Activated T-cell treated with anti-CD3 and anti-CD28 coated beads, Interleukin-2, amount 50 U/mL, for 72 hours (primary cell): ENCODE results near the gene CRB1. TPM values are rescaled to one million over a fixed set of nuclear protein-coding genes. Genes with fewer than 3 reads are reported as not detected.

ENCODE experiments used
- ATAC-seq, 2 donors: fragments of 150-1000 bp; cut with Tn5 transposase; replicated peaks in 1 of 2; 2 replicates each; pipeline ENCODE4 v1.10.0; 2021; ENCODE audit warnings: moderate library complexity in 2 of 2, mild to moderate bottlenecking in 1 of 2
- DNase-seq, 2 donors: peaks; one replicate each; pipeline ENCODE4 v3.0.0; 2021 to 2022; ENCODE audit warnings: mixed read lengths in 1 of 2
- H3K27ac Mint-ChIP-seq: one replicate; pipeline ENCODE4 v1.8.0; 2022; ENCODE audit warnings: mild to moderate bottlenecking, moderate library complexity, mixed read lengths
- H3K27me3 Mint-ChIP-seq: one replicate; pipeline ENCODE4 v1.8.0; 2022; ENCODE audit warnings: low read depth, mixed read lengths
- H3K36me3 Mint-ChIP-seq, 2 donors: one replicate each; pipeline ENCODE4 v1.8.0; 2022; ENCODE audit warnings: mixed read lengths in 2 of 2, mild to moderate bottlenecking in 1 of 2; ENCODE audit not compliant: insufficient read depth in 2 of 2
- H3K4me1 Mint-ChIP-seq: one replicate; pipeline ENCODE4 v1.8.0; 2022; ENCODE audit warnings: low read depth, mixed read lengths
- H3K4me3 Mint-ChIP-seq, 2 donors: one replicate each; pipeline ENCODE4 v1.8.0; 2022; ENCODE audit warnings: mild to moderate bottlenecking in 2 of 2, mixed read lengths in 2 of 2, moderate library complexity in 2 of 2
- H3K9me3 Mint-ChIP-seq, 2 donors: one replicate each; pipeline ENCODE4 v1.8.0; 2022; ENCODE audit warnings: mixed read lengths in 2 of 2
- total RNA-seq, 2 donors: library from RNA; stranded (reverse); gene quantifications; one replicate each; pipeline ENCODE4 v1.2.3, GENCODE V29; 2022

CRB1 gene
- total RNA-seq, 2 donors from 2014 or later: 0.48 TPM; not detected in 1

DNA sequence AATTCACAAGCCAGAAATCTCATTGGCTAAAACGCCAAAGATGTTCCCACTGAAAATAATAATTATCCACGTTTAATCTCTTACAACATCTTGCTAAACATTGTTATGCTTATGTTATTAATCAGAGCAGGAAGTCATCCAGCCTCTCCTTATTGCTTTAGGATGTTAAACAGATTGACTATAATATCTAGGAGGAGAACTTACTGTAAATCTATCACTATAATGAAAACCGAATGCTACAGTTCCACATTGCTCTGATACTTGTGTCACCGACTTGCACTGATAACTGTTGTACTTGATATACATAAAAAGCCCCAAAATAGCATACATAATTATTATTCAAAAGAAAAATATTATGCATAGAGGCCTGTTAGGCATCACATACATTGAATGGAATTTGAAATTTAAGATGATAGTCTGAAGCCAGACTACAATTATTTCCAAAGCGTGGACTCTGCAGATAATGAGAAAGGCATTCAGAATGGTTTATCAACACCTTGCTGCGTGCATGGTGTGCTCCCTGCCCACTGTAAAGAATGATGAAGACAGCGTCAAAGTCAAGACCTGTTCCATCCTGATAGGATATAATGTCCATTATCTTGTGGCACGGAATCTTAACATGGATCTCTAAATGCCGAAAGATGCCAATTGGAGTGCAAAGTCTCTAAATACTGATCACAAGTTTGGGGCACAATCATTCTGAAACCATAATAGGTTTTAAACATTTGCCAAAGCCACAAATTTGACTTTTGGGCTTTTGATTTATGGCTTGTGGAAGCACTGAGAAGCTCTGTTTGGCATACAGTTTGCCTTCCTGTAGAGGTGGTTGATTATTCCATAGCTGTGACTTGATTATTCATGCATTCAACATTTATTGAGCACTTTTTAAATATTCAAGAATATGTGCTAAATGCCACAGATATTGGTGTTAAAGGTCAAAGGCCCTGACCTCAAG lies 71.3 kb downstream of the CRB1 start:
- no peak for DNase-seq
- ATAC-seq: no peak
- Mint-ChIP-seq H3K9me3 (peaks cover 0 to 2% of the 10 kb centered on the region in 2 donors), H3K27me3 (no peaks in the 10 kb centered on the region), H3K36me3 (no peaks in the 10 kb centered on the region), H3K4me1 (no peaks in the 10 kb centered on the region), H3K4me3 (no peak overlapping the region), H3K27ac (no peak overlapping the region)

DNA sequence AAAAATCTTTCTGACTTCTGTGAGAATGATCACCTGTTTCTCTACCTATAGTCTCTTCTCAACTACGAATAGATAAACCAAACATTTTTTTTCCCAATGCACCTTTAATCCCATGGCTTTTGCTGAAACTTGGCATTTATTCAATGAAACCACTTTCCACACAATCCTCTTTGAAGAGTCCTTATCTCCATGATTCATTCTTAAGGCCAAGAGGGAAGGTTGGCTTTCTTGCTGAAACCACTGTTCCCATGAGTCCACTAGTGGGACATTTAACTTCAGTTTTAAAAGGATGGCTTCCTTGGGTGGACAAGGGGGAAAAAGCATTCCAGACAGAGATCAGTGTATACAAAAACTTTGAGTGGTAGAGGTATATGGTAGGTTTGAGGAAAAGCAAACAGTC lies 73.6 kb downstream of the CRB1 start:
- H3K27ac Mint-ChIP-seq: no peak overlapping the region
- no peak overlapping the region for H3K4me3 Mint-ChIP-seq
- DNase-seq (no peak), ATAC-seq (no peak)
- H3K27me3 Mint-ChIP-seq: no peaks in the 10 kb centered on the region
- H3K4me1 Mint-ChIP-seq: no peaks in the 10 kb centered on the region
- no peaks in the 10 kb centered on the region for H3K36me3 Mint-ChIP-seq
- peaks cover 0 to 2% of the 10 kb centered on the region in 2 donors for H3K9me3 Mint-ChIP-seq

DNA sequence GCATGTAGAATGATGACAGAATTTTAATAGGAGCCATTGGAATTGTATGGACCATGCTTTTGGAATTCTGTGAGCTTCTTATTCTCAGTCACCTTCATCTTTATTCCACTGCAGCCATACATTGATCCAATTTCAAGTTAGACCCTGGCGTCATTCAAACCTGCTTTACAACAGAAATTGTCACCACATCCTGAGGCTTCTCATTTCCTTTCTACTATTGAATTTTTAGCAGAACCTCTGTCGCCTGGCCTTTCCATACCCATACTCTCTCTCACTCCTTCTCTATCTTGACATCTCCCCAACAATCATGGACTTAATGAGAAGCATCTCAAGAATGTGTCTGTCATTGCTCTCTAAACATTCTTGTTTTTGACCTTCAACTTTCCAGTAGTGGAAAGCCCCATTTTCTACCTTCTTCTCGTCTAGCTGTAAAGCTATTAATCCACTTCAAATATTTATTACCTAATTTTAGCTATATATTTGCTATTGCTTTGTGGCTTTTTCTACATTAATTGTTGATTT lies 74.1 kb downstream of the CRB1 start:
- Mint-ChIP-seq H3K27ac (no peak overlapping the region), H3K4me3 (no peak overlapping the region), H3K27me3 (no peaks in the 10 kb centered on the region), H3K4me1 (no peaks in the 10 kb centered on the region), H3K36me3 (no peaks in the 10 kb centered on the region), H3K9me3 (peaks cover 0 to 2% of the 10 kb centered on the region in 2 donors)
- ATAC-seq (no peak), DNase-seq (no peak)

DNA sequence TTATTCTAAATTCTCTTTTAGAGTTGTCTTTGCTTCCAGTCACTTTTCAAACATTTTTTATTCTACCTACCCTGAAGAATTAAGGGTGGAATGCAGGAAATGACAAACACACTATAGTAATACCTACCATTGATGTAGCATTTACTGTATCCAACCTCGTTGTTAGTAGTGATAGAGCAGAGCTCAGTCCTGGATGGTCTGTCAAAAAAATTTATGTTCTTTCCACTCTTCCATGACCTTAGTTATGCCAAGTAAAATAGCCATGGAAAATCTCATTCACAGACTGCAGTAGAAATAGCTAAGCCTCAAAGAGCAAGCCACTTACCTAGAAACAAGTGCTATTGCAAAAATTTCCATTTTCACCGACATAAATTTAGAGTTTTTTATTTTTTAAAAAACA lies 74.6 kb downstream of the CRB1 start:
- Mint-ChIP-seq H3K36me3 (no peaks in the 10 kb centered on the region), H3K4me1 (no peaks in the 10 kb centered on the region), H3K27me3 (no peaks in the 10 kb centered on the region), H3K9me3 (peaks cover 0 to 2% of the 10 kb centered on the region in 2 donors), H3K4me3 (no peak overlapping the region), H3K27ac (no peak overlapping the region)
- no peak for ATAC-seq
- no peak for DNase-seq

DNA sequence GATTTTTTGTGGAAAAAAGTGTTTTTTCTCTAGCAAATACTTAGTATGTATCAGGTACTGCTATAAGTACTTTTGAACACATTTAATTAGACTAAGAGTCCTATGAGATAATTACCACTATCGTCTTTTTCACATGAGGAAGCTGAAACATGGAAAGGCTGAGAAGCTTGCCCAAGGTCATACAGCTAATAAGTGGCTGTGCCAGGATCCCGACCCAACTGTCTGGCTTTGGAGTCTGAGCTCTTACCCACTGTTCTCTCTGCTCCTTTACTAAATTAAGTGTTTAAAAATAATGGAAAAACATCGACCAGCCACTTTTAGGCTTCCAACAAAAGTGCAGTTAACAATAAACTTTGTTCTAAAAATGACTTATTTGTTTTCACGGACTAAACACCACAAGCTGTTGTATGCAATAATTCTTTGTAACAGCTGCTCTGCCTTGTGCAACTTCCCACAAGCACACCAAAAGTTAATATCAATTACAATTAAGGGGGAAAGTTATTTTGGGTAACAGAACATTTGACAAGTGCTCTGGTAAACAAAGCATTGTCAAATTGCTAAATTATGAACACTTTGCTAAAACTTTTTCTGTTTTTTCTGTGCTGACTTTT lies 75.7 kb downstream of the CRB1 start:
- Mint-ChIP-seq H3K4me3 (no peak overlapping the region), H3K36me3 (no peaks in the 10 kb centered on the region), H3K4me1 (no peaks in the 10 kb centered on the region), H3K27me3 (no peaks in the 10 kb centered on the region), H3K27ac (no peak overlapping the region), H3K9me3 (peaks cover 0 to 2% of the 10 kb centered on the region in 2 donors)
- no peak for ATAC-seq
- DNase-seq: no peak

DNA sequence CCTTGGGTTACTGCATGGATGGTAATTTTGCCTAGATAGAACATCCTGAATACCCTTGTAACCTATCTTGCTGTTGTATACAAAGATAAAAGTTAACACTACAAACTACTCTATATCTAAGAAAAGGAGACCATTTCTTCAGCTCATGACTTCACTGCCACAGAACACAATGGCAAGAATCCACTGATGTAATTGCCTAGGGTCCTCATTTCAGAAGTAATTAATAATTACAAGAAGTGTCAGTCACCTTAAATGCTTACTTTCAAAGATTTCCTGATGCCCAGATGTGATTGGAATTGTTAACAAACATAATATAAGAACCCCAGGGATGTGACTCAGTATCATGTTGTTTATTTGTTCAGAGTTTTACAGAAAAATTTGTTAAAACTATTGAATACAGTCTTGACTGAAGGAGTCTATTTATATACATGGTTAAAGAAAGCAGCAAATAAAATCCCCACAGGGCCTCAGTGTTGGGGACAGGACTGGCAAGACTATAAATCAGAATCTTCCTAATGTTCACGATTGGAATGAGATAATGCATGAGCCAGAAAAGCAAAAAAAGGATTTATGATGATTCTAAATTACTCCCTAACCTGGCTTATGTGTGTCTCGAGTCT lies 83.9 kb downstream of the CRB1 start:
- no peak overlapping the region for H3K27ac Mint-ChIP-seq
- H3K27me3 Mint-ChIP-seq: no peaks in the 10 kb centered on the region
- no peaks in the 10 kb centered on the region for H3K4me1 Mint-ChIP-seq
- no peaks in the 10 kb centered on the region for H3K36me3 Mint-ChIP-seq
- no peaks in the 10 kb centered on the region for H3K9me3 Mint-ChIP-seq
- ATAC-seq (no peak), DNase-seq (no peak)
- H3K4me3 Mint-ChIP-seq: no peak overlapping the region

DNA sequence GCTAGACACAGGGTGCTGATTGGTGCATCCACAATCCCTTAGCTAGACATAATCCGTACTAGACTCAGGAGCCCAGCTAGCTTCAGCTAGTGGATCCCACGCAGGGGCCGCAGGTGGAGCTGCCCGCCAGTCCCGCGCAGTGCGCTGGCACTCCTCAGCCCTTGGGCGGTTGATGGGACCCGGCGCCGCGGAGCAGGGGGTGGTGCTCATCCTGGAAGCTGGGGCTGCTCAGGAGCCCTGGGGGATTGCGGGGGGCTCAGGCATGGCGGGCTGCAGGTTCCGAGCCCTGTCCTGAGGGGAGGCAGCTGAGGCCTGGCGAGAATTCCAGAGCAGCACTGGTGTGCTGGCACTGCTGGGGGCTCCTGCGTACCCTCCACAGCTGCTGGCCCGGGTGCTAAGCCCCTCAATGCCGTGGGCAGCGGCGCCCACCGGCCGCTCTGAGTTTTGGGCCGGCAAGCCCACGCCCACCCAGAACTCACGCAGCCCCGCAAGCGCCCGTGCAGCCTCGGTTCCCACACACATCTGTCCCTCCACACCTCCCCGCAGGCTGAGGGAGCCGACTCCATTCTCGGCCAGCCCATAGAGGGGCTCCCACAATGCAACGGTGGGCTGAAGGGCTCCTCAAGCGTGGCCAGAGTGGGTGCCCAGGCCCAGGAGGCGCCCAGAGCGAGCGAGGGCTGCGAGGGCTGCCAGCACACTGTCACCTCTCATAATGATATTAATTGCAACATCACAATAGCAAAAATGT lies 87.4 kb downstream of the CRB1 start:
- Mint-ChIP-seq H3K27ac (no peak overlapping the region), H3K9me3 (no peaks in the 10 kb centered on the region), H3K4me1 (no peaks in the 10 kb centered on the region), H3K36me3 (no peaks in the 10 kb centered on the region), H3K27me3 (no peaks in the 10 kb centered on the region), H3K4me3 (no peak overlapping the region)
- no peak for DNase-seq
- no peak for ATAC-seq

DNA sequence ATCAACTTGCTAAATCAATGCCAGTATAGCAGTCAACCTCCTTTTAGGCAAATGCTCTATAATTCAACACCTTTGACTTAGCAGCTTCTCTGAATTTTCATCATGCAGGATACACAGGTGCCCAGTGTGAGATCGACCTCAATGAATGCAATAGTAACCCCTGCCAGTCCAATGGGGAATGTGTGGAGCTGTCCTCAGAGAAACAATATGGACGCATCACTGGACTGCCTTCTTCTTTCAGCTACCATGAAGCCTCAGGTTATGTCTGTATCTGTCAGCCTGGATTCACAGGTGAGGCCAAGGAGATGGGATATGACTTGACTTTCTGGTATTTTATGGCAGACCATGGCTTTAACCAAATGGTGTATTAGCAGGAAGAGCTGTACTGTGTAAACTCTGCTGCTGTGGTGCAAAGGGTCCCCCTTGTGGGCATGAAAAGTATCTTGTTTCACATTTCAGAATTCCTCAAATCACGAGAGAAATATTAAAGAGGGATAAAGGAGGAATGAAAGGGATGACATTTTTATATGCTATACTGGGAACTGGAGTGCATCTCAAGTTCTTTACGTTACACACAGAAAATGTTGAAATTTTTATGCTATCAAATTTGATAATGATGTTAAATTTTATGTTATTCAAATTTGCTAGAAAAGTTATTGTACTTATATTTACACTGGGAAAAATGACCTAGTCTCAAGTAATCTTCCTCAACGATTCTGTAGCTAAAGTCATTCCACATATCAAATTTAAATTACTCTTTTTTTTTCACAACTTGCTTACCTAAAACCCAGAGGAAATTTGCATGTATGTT lies 88.9 kb downstream of the CRB1 start:
- H3K9me3 Mint-ChIP-seq: no peaks in the 10 kb centered on the region
- no peak overlapping the region for H3K27ac Mint-ChIP-seq
- ATAC-seq (peak; percentile 45), DNase-seq (peak; percentile 12 to 16)
- H3K4me1 Mint-ChIP-seq: no peaks in the 10 kb centered on the region
- H3K27me3 Mint-ChIP-seq: no peaks in the 10 kb centered on the region
- no peak overlapping the region for H3K4me3 Mint-ChIP-seq
- H3K36me3 Mint-ChIP-seq: no peaks in the 10 kb centered on the region

DNA sequence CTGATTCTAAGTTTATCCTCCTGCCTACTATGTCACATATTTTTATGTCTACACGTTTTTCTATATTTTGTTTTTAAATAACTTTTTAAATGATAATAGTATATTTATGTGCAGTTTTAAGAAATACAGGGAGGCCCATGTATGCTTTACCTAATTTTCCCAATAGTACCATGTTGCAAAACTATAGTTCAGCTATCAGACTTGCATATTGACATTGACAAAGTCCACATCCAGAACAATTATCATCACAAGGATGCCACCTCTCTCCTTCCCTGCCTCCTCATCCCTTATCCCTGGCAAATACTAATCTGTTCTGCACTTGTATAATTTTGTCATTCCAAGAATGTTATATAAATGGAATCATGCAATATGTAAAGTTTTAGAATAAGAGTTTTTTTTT lies 90.9 kb downstream of the CRB1 start:
- no peak for DNase-seq
- Mint-ChIP-seq H3K36me3 (no peaks in the 10 kb centered on the region), H3K9me3 (no peaks in the 10 kb centered on the region), H3K27me3 (no peaks in the 10 kb centered on the region), H3K4me1 (no peaks in the 10 kb centered on the region), H3K27ac (no peak overlapping the region), H3K4me3 (no peak overlapping the region)
- ATAC-seq: no peak

DNA sequence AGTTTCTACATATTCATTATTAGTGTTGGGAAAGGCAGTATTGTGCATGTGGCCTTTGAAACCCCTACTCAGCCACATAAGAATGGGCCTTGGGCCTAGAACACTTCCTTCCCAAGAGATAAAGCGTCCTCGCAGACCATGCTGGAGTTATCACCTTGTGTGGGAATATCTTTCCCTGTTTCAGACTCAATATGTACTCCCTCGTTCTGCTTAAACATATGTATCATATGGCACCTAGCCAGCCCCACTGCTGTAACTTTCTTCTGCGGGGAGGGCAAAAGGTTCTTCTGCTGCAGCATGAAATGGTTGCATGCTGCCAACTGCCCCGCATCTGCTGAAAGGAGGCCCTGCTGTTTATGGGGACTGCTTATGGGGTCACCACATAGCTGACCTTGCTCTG lies 92.0 kb downstream of the CRB1 start:
- no peaks in the 10 kb centered on the region for H3K9me3 Mint-ChIP-seq
- no peak overlapping the region for H3K27ac Mint-ChIP-seq
- no peaks in the 10 kb centered on the region for H3K27me3 Mint-ChIP-seq
- no peaks in the 10 kb centered on the region for H3K36me3 Mint-ChIP-seq
- DNase-seq (no peak), ATAC-seq (no peak)
- no peak overlapping the region for H3K4me3 Mint-ChIP-seq
- H3K4me1 Mint-ChIP-seq: no peaks in the 10 kb centered on the region

DNA sequence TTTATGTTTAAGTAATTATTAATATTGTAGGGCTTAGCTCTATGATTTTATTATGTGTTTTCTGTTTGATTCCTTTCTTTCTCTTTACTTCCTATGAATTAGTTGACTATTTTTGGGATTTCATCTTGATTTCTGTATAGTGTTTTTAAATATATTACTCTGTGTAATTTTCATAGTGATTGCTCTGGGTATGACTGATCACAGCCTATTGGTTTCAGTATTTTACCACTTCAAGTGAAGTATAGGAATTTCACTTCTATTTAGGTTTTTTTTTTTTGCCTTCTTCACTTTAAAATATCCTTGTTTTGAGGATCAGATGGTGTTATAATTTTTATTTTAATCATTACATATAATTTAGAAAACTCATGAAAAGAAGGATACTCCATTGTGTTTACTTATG lies 94.8 kb downstream of the CRB1 start:
- ATAC-seq: no peak
- Mint-ChIP-seq H3K36me3 (no peaks in the 10 kb centered on the region), H3K4me1 (no peaks in the 10 kb centered on the region), H3K9me3 (no peaks in the 10 kb centered on the region), H3K27me3 (no peaks in the 10 kb centered on the region), H3K27ac (no peak overlapping the region), H3K4me3 (no peak overlapping the region)
- DNase-seq: no peak

DNA sequence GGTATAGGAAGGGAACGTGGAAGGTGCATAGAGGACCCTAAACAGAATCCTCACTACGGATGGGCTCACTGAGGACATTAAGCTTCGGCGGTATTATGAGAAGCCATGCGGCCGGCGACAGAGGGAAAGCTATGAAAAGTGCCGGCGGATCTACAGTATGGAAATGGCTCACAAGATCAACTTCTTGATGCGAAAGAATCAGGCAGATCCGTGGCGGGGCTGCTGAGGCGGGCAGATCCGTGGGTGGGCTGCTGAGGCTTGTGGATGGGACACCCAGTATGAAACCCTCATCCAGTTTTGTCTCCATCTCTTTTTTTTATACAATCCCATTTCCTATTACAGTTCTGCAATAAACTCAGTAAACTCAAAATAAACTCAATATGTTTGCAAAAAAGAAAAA lies 95.8 kb downstream of the CRB1 start:
- no peaks in the 10 kb centered on the region for H3K4me1 Mint-ChIP-seq
- H3K4me3 Mint-ChIP-seq: no peak overlapping the region
- no peaks in the 10 kb centered on the region for H3K36me3 Mint-ChIP-seq
- H3K27me3 Mint-ChIP-seq: no peaks in the 10 kb centered on the region
- no peak overlapping the region for H3K27ac Mint-ChIP-seq
- no peak for ATAC-seq
- H3K9me3 Mint-ChIP-seq: no peaks in the 10 kb centered on the region
- DNase-seq: no peak
